Dedifferentiated amniotic fluid mesenchymal stem cell (primary cell): ENCODE results near the gene ZGPAT.
"Not testable (repeated sequence)": the region's sequence is repeated elsewhere in the genome, so short reads cannot be mapped to it uniquely, and the experiment has no call there.

ENCODE experiments used
- DNase-seq: peaks from one replicate; pipeline ENCODE4 v3.0.0-alpha.2; 2016; ENCODE audit errors: extremely low spot score

The ZGPAT gene

DNA sequence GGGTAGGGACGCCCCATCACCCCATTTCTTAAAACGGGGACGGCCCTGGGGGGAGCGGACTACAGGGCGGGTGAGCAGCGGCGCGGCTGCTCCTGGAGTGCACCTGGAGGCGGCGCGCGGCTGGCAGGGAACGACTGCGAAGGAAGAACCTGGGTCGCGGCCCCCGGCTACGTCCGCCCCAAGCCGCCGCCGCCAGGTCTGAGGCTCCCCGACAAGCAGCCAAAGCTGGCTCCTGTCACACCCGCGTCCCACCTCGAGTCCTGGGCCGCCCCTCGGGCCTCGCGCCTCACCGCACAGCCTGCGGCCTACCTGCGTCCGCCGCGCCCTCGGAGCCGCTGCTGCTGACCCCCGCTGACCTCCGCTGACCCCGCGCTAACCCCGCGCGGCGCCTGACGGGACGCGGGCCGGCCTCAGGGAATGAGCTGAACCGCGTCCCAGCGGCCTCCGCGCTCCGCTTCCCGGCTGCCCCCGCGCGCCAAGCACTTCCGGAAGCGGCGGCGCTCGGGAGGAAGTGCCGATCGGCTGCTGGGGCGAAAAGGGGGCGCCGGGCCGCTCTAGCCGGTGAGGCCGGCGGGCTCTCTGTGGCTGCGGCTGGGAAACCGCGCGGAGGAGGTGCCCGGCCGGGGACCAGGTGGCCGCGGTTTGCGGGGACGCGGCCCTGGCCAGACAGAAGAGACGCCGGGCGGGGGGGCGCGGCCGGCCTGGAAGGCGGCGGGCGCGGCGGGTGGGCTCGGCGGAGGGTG lies at the start of gene ZGPAT, which contains the start of gene ARFRP1:
ZGPAT (plus strand) TSS at position 482 of the 743 bp plus-strand sequence. CDS start 542 bp downstream, outside the sequence.
ARFRP1 (minus strand) TSS at position 419 of the 743 bp plus-strand sequence. CDS start 885 bp downstream, outside the sequence.
- DNase-seq, result peak; percentile 51

DNA sequence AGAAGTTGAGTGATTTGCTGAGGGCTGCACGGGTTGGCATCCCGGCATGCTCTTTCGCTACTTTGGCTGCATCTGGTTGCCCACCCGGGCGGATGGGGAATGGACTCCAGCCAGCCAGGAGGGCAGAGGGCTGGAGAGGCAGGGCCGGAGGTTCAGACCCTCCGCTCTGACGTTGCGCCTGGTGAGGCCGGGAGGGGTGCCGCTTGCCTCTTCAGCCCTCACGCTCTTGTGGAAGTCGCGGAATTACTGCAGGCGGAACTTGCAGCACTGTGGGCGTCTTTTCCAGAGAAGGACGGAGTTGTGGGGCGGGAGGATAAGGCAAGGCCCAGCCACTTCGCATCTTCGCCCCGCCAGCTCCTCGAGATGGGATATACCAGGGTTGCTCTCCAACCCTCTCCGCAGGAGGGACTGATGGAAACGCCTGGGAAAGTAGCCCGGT lies 49.1 kb upstream of the ZGPAT start:
- peak; percentile 22 for DNase-seq

- no peak for DNase-seq
These were observed 48.5 kb upstream of the ZGPAT start for GRCh38 chr20:63659370-63659769.

DNA sequence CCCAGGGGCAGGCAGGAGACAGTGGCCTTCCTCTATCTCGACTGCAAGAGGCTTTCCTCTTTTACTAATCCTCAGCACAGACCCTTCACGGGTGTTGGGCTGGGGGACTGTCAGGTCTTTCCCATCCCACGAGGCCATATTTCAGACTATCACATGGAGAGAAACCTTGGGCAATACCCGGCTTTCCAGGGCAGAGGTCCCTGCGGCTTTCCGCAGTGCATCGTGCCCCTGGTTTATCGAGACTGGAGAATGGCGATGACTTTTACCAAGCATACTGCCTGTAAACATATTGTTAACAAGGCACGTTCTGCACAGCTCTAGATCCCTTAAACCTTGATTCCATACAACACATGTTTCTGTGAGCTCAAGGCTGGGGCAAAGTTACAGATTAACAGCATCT lies 47.7 kb upstream of the ZGPAT start:
- not testable (repeated sequence) for DNase-seq

DNA sequence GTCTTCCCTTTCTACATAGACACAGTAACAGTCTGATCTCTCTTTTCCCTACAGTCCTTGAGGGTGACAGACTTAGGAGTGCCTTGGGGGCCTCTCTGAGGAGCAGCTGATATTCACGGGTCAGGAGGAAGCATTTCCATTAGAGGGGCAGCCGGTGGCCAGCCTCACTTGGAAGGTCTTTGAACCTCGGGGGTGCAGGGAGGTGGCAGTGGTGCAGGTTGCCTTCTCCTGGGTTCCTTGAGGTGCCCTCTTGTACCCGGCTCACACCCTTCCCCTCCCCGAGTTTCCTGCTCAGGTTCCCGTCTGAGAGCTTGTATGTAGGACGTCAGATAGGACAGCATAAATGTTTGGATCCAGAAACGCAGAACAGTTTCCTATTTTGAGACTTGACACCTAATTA lies 47.2 kb upstream of the ZGPAT start:
- DNase-seq, result no peak

GRCh38 chr20:63661108-63661507 lies 46.7 kb upstream of the ZGPAT start:
- no peak for DNase-seq

DNA sequence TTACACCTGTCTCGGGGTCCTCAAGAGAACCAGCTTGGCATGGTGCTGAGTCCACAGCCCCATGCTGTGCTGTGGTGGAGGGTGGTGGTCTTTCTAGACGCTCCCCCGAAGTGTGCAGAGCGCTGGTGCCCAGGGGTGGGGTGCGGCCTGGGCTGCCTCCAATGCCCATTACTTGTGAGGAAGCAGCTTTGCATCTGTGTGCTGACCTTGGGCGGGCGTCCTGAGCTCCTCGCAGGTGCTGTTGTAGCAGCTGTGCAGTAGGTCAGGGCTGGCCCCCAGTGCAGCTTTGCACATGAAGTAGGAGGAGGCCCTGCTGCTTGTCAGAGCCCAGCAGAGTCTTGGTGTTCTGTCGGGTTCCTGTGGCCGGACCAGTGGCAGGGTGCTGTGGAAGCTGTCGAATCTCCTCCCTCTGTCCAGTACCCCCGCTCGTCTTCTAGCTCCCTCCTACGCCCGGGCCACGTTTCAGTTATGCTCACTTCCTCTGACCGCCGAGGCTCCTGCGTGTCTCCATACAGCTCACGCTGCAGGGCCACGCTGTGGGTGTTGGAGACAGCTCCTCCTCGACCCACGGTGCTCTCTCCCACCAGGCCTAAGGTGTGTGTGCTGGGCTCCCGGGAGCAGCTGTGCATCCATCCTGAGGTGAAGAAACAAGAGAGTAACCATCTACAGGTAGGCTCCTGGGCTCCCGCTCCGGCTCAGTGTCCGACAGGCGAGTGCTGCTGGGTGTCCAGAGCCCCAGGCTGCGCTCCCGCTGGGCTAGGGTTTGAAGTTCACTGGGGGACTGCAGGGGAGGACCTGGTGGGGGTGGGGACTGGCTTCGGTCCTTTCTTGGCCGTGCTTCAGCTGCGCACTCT lies 45.7 kb upstream of the ZGPAT start:
- no peak for DNase-seq

DNA sequence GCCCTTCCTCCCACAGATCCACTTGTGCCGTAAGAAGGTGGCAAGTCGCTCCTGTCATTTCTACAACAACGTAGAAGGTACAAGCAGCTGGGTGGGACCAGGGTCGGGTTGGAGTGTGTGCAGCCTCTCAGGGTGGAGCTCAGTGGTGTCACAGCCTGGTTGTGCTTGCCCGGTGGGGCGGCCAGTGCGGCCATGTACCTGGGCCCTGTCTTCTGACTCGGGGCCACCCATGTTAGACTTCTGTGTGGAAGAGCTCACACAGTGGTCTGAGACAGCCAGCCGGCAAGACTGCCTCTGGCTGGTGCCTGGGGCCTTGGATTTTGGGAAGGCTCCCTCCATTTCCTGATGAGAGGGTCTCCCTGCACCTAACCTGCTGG lies 45.0 kb upstream of the ZGPAT start:
- no peak for DNase-seq

DNA sequence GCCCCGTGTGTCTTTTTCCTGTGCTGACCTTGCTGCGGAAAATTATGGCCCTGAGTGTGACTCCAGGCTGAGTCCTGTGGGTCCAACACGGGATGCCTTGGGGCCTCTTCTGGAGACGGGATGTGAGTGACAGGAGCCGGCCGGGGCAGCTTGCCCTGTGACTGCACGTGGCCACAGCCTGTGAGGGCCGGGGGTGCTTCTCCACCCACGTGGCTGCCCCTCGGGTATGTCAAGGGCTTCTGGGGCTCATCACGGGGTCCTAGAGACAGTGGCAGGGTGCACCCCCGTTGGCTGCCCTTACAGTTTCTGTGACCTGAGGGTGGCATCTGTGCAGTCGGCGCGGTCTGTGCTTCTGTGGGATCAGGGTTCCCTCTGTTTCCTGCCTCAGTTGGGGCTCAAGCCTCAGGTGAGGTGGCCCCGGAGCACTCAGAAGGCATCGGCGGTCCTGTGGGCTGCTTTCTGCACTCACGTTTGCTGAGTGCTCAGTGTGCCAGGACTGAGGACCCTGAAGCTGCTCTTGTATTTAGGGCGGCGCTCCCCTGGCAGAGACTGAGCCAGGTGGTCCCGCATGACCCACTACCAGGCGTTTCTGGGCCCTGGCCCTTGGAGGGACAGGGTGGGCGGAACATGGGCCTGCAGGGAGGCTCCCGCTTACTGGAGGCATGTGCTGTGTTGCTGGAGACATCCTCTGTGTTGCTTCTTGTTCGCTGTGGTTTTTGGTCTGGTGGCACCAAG lies 44.3 kb upstream of the ZGPAT start:
- no peak for DNase-seq

DNA sequence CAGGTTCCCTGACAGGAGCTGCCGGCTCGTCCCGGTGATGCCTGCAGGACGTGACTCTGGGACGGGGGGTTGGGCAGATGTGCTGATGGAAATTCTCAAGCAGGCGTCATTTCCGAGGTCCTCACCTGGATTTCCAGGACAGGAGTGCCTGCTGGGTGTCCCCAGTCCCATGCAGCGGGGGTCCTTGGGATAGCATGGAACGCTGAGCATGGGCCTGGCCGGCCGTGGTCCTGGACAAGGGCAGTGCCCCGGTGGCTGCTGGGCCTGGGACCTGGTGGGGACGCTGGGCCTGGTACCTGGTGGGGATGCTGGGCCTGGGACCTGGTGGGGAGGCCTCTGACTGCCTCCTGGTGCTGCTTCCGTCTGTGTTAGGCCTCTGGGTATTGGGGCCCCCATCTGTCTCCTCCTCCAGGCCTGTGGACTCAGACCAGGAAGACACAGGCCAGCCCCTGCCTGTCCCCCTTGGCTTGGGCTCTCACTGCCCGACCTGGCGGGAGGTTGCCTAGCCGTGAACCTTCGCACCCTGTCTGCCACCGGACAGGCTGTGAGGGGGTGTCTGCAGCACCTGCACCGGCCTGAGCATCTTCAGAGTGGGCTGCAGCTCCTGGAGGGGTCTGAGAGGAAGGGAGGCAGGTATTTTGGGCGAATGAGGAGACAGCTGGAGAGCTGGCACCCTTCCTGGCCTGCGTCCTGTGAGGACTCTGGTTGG lies 43.5 kb upstream of the ZGPAT start:
- no peak for DNase-seq

- no peak for DNase-seq
These were observed 42.8 kb upstream of the ZGPAT start for GRCh38 chr20:63664861-63665594.

GRCh38 chr20:63665708-63666107 lies 42.1 kb upstream of the ZGPAT start:
- no peak for DNase-seq

GRCh38 chr20:63667858-63668257 lies 40.0 kb upstream of the ZGPAT start:
- DNase-seq, result no peak

- DNase-seq, result no peak
These were observed 39.5 kb upstream of the ZGPAT start for GRCh38 chr20:63668351-63668750.

GRCh38 chr20:63671695-63672094 lies 36.1 kb upstream of the ZGPAT start:
- not testable (repeated sequence) for DNase-seq

DNA sequence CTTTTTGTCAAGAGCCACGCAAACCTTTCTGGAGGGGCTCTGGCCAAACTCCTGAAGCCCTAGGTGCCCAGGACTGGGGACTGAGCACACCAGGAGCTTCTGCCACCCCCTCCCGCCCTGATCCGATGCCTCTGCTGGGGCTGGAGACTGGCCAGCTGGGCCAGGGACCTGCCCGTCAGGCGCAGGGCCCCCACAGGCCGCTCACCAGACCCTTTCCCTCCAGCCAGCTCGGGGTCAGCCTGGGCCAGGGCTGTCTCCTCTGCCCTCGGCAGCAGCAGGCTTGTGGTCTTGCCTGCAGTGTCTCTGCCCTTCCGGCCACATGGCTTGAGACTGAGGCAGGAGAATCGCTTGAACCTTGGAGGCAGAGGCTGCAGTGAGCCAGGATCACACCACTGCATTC lies 35.2 kb upstream of the ZGPAT start:
- DNase-seq, result no peak

DNA sequence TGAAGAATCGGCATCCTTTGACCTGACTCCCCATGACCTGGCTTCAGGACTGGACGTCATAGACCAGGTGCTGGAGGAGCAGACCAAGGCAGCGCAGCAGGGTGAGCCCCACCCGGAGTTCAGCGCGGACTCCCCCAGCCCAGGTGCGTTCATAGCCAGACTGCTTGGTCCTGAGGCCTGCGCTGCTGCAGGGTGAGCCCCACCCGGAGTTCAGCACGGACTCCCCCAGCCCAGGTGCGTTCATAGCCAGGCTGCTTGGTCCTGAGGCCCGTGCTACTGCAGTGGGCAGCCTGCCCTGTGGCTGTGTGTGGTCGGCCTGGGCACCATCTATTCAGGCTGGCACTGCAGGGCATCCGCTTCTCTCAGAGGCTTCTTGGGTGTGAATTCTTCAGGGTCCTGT lies 33.9 kb upstream of the ZGPAT start:
- DNase-seq, result no peak

DNA sequence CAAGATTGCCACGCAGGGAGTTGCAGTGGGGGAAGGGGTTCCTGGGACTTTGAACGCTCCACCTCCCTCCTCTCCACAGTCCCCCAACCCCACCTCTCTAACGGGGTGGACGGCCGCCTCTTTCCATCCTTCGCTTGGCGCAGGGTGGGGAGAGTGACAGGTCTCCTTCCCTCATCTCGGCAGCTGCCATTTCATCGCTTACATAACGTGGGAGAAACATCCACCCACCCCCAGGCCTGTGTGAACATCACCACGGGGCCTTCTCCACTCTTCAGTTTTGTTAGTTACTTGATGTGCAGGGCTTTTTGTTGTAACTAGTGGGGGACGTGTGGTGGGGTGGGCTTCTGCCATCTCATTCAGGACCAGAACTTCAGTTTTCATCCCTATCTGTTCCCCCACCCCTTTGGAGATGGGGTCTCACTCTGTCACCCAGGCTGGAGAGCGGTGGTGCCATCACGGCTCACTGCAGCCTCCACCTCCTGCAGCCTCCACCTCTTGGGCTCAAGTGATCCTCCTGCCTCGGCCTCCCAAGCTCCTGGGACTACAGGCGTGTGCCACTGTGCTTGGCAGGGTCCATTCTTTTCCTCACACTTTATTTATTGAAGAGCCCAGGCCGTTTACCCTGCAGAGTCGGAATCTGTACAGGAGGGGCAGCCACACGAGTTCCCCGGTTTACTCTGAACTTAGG lies 32.0 kb upstream of the ZGPAT start:
- no peak for DNase-seq

DNA sequence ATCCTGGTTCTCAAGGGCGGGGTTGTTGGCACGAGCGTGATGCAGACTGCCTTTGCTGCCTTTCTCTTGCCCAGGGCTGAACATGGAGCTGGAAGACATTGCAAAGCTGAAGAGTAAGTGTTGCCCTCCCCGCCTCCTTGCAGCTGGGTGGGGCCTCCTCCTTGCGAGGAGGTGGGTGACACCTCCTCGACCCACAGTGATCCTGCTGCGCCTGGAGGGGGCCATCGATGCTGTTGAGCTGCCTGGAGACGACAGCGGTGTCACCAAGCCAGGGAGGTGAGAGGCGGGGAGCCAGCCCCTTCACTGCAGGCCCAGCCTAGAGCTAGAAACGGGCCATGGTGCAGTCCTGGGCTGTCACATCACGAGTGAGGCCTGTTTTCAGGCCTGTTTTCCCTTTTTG lies 29.8 kb upstream of the ZGPAT start:
- DNase-seq, result no peak
